22Rv1 (cell line): Measurements from ENCODE around the gene UCK2.

ENCODE experiments used
- H3K27ac ChIP-seq: fragments of 450-650 bp; 2 replicates; pipeline ENCODE4 v1.5.1; 2017
- ZFX ChIP-seq: fragments of 450-650 bp; IDR thresholded peaks from 2 replicates; pipeline ENCODE4 v1.6.1; 2017; ENCODE audit warnings: antibody characterized with exemption, borderline replicate concordance
- TF ChIP-seq, protein P1 (sequence below): fragments of 450-650 bp; IDR thresholded peaks from 2 replicates; pipeline ENCODE4 v1.5.1; 2017; ENCODE audit warnings: mild to moderate bottlenecking

The UCK2 gene

DNA sequence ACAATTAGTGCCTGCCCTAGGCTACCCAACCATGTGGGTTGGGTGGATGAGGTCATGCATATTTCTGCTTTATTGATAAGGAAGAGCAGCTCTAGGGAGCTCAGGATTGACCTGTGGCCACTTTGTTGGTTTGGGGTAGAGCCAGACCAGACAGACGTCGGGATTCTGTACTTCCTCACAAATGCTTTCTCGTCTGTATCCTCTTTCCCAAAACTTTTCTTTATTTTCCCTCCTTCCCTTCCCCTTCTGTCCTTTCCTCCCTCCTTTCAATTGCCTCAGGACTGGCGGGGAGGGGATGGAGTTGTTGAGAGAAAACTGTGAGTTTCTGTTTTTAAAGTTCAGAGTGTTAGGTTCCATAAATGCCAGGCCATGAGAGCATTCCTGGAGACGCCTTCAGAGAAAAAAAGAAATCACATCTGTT, 68.0 kb downstream of the UCK2 start:
- no peak overlapping the region for H3K27ac ChIP-seq
- TF ChIP-seq, protein P1, sequence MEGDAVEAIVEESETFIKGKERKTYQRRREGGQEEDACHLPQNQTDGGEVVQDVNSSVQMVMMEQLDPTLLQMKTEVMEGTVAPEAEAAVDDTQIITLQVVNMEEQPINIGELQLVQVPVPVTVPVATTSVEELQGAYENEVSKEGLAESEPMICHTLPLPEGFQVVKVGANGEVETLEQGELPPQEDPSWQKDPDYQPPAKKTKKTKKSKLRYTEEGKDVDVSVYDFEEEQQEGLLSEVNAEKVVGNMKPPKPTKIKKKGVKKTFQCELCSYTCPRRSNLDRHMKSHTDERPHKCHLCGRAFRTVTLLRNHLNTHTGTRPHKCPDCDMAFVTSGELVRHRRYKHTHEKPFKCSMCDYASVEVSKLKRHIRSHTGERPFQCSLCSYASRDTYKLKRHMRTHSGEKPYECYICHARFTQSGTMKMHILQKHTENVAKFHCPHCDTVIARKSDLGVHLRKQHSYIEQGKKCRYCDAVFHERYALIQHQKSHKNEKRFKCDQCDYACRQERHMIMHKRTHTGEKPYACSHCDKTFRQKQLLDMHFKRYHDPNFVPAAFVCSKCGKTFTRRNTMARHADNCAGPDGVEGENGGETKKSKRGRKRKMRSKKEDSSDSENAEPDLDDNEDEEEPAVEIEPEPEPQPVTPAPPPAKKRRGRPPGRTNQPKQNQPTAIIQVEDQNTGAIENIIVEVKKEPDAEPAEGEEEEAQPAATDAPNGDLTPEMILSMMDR = no peak
- no peak for TF ChIP-seq ZFX

DNA sequence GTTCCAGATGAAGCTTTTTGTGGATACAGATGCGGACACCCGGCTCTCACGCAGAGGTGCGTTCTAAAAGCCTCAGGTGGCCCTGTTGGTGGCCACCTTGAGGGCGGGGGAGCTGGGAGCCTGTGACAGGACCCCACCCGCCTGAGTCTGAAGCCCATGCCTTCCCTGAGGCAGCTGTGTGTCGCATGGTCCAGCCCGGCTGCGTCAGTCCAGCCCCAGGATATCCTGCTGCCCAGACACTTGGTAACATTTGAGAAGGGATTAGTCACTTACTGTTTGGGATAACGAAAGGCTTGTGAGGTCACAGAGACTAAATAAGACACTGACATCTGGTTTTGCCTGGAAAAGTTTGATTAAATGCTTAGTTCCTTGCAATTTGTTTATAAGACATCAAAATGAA, 68.9 kb downstream of the UCK2 start:
- no peak for TF ChIP-seq ZFX
- TF ChIP-seq, protein P1 = no peak
- no peak overlapping the region for H3K27ac ChIP-seq

DNA sequence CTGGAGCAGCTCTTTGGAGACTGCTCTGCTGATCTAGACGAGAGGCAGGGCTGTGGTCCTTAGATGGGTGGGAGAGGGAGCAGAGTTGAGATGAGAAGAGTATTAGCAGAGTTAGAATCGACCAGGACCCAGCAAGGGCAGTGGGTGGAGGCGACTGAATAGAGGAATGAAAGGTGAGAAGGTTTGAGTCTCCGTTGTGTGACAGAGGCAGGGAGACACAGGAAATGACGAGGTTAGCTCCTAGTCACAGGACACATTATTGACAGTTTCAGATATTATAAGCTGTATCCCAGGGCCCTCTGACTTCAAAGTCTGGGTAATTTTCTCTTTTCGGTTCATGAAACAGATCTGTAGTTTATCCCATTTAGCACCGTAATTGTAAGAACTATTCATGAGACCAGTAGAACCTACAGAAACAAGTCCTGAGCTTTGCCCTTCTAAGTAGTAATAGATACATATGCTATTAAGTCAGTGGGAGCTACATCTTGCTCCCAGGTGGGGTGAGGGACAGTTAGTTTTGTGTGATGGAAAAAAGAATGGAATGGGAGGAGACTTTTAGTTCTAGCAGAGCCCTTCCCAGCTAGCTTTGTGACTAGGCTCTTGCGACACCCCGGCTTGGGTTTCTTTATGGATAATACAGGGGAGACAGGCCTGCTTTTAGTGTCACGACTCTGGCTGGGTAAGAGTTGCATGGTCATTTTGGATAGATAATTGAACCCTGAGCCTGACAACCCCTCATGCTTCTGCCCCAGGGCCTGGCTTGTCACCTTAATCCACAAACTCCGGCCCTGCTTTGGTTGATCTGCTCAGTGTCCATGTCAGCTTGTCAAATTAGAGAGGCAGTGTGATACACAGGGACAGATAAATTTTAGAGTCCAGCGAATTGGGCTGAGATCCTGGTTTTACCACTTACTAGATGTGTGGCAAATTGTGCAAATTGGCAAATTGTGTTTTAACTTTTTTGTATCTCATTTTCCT, 70.2 kb downstream of the UCK2 start:
- no peak overlapping the region for H3K27ac ChIP-seq
- TF ChIP-seq ZFX = no peak
- TF ChIP-seq, protein P1 = no peak

DNA sequence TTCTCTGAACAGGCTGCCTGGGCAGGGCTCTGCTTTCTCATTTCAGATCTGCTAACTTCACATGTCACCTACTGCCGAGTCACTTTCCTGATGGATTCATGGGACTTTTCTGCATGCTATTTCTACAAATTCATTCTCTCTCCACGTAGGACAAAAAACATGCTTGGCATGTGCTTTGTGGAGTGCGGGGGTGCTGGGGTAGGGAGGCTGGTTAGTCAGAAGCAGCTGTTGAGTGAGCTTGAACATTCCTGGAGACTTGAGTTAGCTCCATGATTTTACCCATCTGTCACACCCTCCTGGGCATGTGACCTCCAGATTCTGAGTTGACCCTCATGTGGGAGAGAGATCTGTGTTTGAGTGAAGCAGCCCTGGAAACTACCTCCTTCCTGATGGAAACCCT, 71.4 kb downstream of the UCK2 start:
- TF ChIP-seq, protein P1 = no peak
- TF ChIP-seq ZFX = no peak
- H3K27ac ChIP-seq = no peak overlapping the region

DNA sequence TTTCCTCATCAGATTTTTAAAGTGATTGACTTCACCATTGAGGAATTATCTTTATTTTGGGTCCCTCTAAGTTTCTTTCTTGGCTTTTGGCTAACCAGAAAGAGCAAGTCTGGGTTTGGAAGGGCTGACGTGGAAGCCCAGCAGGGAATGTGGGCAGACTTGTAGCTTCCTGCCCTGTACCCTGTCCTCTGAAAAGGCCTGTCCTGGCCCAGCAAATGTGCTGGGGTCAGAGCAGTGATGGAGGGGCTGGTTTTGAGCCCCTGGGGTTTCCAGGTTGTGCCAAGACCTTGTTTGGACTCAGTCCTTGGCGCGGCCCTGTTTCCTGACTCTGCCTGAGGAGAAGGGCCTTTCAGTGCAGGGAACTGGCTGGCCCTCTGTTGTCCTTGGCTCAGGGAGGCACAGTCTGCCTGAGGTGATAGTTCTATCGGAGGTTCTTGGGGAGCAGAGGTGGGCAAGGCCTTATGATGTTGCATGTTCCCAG, 72.1 kb downstream of the UCK2 start:
- TF ChIP-seq, protein P1 = no peak
- no peak for TF ChIP-seq ZFX
- H3K27ac ChIP-seq = no peak overlapping the region

DNA sequence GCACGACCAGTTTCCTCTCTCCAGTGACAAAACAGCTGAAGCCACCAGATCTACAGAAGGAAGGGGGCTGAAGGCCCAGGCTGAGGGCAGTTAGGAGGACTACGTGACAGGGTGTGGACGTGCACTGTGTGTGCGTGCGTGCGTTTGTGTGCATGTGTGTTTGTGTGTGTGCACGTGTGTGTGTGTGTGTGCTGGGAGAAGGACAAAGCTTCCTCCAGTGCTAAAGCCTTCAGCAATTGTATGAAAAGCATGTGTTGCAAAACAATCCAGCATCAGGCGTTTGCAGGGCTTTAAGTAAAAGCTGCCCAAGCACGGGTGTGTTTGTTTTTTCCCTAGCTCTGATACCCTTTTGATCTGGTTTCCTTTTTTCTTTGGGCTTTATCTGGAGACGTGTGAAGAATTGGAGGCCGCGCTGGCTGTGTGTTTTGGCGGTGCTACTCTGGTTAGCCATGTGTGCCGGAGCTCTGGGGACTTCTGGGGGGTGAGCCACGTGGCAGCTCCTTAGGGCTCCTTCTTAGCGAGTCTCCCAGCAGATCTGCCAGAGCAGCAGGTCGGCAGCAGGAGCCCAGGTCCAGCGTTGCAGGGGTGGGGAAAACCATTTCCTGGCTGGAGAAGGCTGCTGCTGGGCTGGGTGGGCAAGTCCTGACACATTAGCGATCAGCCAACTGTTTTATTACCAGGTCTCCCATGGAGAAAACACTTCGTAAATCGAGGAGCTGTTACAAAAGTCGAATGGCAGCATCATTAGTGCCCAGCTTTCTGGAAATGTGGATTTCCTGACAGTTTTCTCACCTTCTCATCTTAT, 73.4 kb downstream of the UCK2 start:
- no peak for TF ChIP-seq ZFX
- TF ChIP-seq, protein P1 = no peak
- no peak overlapping the region for H3K27ac ChIP-seq

DNA sequence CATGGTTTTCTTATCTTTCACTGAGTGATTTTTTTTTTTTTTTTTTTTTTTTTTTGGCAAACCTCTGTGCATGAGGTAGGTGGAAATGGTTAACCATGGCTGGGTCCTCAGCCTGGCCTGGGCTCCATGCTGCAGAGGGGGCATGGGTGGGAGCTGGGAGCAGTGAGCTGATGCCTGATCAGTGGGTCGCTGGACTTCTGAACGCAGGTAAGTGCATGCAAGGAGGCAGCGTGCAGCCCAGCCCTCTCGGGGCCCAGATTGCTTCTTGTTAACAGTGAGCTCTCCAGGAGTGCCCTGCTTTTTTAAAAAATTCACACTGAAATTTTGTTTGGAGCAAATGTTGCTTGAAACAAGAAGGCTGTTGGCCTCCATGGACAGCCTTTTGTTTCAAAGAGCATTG, 75.2 kb downstream of the UCK2 start:
- TF ChIP-seq, protein P1 = no peak
- no peak for TF ChIP-seq ZFX
- no peak overlapping the region for H3K27ac ChIP-seq
